K562 (cell line): ENCODE results near the gene PGAM4. TPM values are rescaled to one million over a fixed set of nuclear protein-coding genes. Genes with fewer than 3 reads are reported as not detected.

ENCODE experiments used
- ATAC-seq: fragments of 200-7000 bp; cut with Tn5 transposase; 3 replicates; pipeline ENCODE4 v1.9.1; 2020; ENCODE audit warnings: moderate library complexity
- BruUV-seq: library from RNA; stranded (reverse); fragments of 400-500 nt; replicated peaks from 2 replicates; lab custom pipeline; 2021; lab: Mats Ljungman, UMichigan
- CTCF ChIA-PET: fragments of 300-600 bp; formaldehyde crosslinking; extraction: SDS; loops from one replicate; lab custom pipeline; 2021; ENCODE audit warnings: low intra/inter-chr PET ratio; lab: Yijun Ruan, JAX
- POLR2A ChIA-PET: fragments of 300-600, 350-650 bp; sonication (Branson Sonifier 250); formaldehyde crosslinking; extraction: SDS; loops from one replicate; lab custom pipeline; 2021; ENCODE audit warnings: antibody characterized with exemption, inconsistent platforms; lab: Yijun Ruan, JAX
- DNase-seq, 4 experiments: peaks; one replicate each; pipeline versions ENCODE4 v3.0.0 to v3.0.0-alpha.2; 2011 to 2018; ENCODE audit warnings: low spot score in 3 of 4, mixed read lengths in 3 of 4; ENCODE audit errors: extremely low read depth in 1 of 4
- FAIRE-seq: peaks from 2 replicates; lab custom pipeline; 2011; peaks lifted over from hg19 to GRCh38; lab: Jason Lieb, UNC
- H2AFZ ChIP-seq: 2 replicates; pipeline ENCODE4 v1.6.0; 2011; ENCODE audit warnings: low read depth, low read length, control low read depth, inconsistent platforms
- H3K27ac ChIP-seq: fragments of 200-600 bp; 3 replicates; pipeline ENCODE4 v1.8.0; 2011; ENCODE audit warnings: low read depth, mild to moderate bottlenecking, control low read depth, inconsistent platforms, low read length, moderate library complexity, mixed read lengths; ENCODE audit errors: extremely low read depth
- H3K27me3 ChIP-seq, 2 experiments: fragments of 300-600 bp in 1 of 2; 2 replicates in 1 of 2; 3 replicates in 1 of 2; pipeline versions ENCODE4 v1.6.0 to v1.8.0; 2011; ENCODE audit warnings: inconsistent platforms in 2 of 2, low read length in 2 of 2, mild to moderate bottlenecking in 1 of 2, mixed read lengths in 1 of 2, moderate library complexity in 1 of 2; ENCODE audit not compliant: control insufficient read depth in 2 of 2, insufficient read depth in 2 of 2
- H3K36me3 ChIP-seq: fragments of 300-600 bp; 3 replicates; pipeline ENCODE4 v1.8.0; 2011; ENCODE audit warnings: mild to moderate bottlenecking, low read length, inconsistent platforms; ENCODE audit not compliant: control insufficient read depth, insufficient read depth
- H3K4me1 ChIP-seq, 2 experiments: fragments of 200-600 bp in 1 of 2; replicated peaks in 1 of 2; 2 replicates in 1 of 2; 3 replicates in 1 of 2; pipeline versions ENCODE4 v1.5.1 to v1.8.0; 2011; ENCODE audit warnings: inconsistent platforms in 2 of 2, low read length in 2 of 2, mild to moderate bottlenecking in 1 of 2, mixed read lengths in 1 of 2, moderate library complexity in 1 of 2; ENCODE audit not compliant: control insufficient read depth in 2 of 2, insufficient read depth in 2 of 2
- H3K4me2 ChIP-seq: 2 replicates; pipeline ENCODE4 v1.6.1; 2011; ENCODE audit warnings: low read length, control low read depth, inconsistent platforms, mixed read lengths; ENCODE audit not compliant: insufficient read depth
- H3K4me3 ChIP-seq: fragments of 200-600 bp; sonication (generic), shearing (Covaris generic); 2 replicates; pipeline ENCODE4 v1.5.1; 2016; ENCODE audit warnings: control low read depth, inconsistent platforms
- H3K79me2 ChIP-seq: fragments of 200-600 bp; 3 replicates; pipeline ENCODE4 v1.8.0; 2011; ENCODE audit warnings: low read length, inconsistent platforms; ENCODE audit not compliant: control insufficient read depth, insufficient read depth
- H3K9ac ChIP-seq, 2 experiments: 2 replicates each; pipeline versions ENCODE4 v1.6.0 to v1.6.1; 2011; ENCODE audit warnings: low read depth in 2 of 2, low read length in 2 of 2, control low read depth in 1 of 2, inconsistent platforms in 1 of 2, mild to moderate bottlenecking in 1 of 2, mixed read lengths in 1 of 2; ENCODE audit not compliant: insufficient read depth in 1 of 2
- H3K9me1 ChIP-seq: one replicate; pipeline ENCODE4 v1.6.0; 2011; ENCODE audit warnings: inconsistent platforms, mild to moderate bottlenecking, low read length, moderate library complexity; ENCODE audit not compliant: control insufficient read depth, insufficient read depth
- H3K9me3 ChIP-seq: replicated peaks from 2 replicates; pipeline ENCODE4 v1.5.1; 2011; ENCODE audit warnings: low read depth, low read length, inconsistent platforms; ENCODE audit not compliant: control insufficient read depth, insufficient read depth
- H4K20me1 ChIP-seq: replicated peaks from 2 replicates; pipeline ENCODE4 v1.6.1; 2011; ENCODE audit warnings: low read length, inconsistent platforms, mixed read lengths; ENCODE audit not compliant: control insufficient read depth, insufficient read depth
- CBX1 ChIP-seq: sonication (generic); IDR thresholded peaks from 2 replicates; pipeline ENCODE4 v1.6.1; 2016; ENCODE audit warnings: antibody characterized with exemption, low read depth, mild to moderate bottlenecking
- HMGXB4 ChIP-seq: sonication (generic); formaldehyde crosslinking; IDR thresholded peaks from 2 replicates; pipeline ENCODE4 v1.8.1; 2023; ENCODE audit warnings: mild to moderate bottlenecking, missing genetic modification reagents
- SMARCA5 ChIP-seq: fragments of 450-650 bp; IDR thresholded peaks from 2 replicates; pipeline ENCODE4 v1.6.1; 2016
- TAF7 ChIP-seq: fragments of 450-650 bp; IDR thresholded peaks from 2 replicates; pipeline ENCODE4 v1.6.1; 2016; ENCODE audit warnings: missing genetic modification characterization, missing compliant biosample characterization
- THRB ChIP-seq: fragments of 450-650 bp; formaldehyde crosslinking; conservative IDR thresholded peaks from 2 replicates; pipeline ENCODE4 v1.4.0; 2022; ENCODE audit warnings: mild to moderate bottlenecking, missing genetic modification characterization
- ZNF444 ChIP-seq: fragments of 250-450 bp; sonication (Bioruptor Pico); IDR thresholded peaks from 2 replicates; pipeline ENCODE4 v1.4.0; 2020; ENCODE audit warnings: mild to moderate bottlenecking, moderate library complexity
- in situ Hi-C: fragments of 300-500 bp; cut with MboI; formaldehyde crosslinking; loops from 4 replicates; pipeline ENCODE4 v1.15.0; 2018; ENCODE audit warnings: inconsistent platforms, mixed read lengths
- intact Hi-C: fragments of 100-400 bp; cut with micrococcal nuclease; formaldehyde crosslinking; loops from 2 replicates; pipeline ENCODE4 v1.14.2; 2022
- polyA plus RNA-seq, 8 experiments: library from polyadenylated mRNA; depleted of rRNA in 4 of 8; stranded (reverse) in 5 of 8; unstranded in 3 of 8; fragments of >200 nt; fragmentation: Nextera tagmentation in 2 of 8; fragmentation: Illumina TruSeq in 1 of 8; extraction: Ambion mirVana in 2 of 8; extraction: Trizol in 1 of 8; gene quantifications; 2 replicates each; pipeline versions ENCODE4 v1.2.1 to v1.2.3, GENCODE V29; 2011 to 2014; ENCODE audit warnings: inconsistent platforms in 1 of 8, missing spikeins in 1 of 8
- total RNA-seq, 7 experiments: library from RNA; depleted of rRNA in 6 of 7; stranded (reverse); fragments of >200 nt in 6 of 7; fragmentation: Illumina TruSeq in 2 of 7; extraction: Trizol in 2 of 7; gene quantifications; 2 replicates each; pipeline versions ENCODE4 v1.2.1 to v1.2.3, GENCODE V29; 2011 to 2021; ENCODE audit warnings: low replicate concordance in 1 of 7

PGAM4 gene
- total and polyA plus RNA-seq, 9 of the 15 experiments (the other 6 are each of a cell fraction or from before 2014, with no cell fraction given), result 0.55 to 0.75 TPM; not detected in 7

GRCh38 chrX:77977095-77977494, 7.7 kb upstream of the PGAM4 start:
- H3K4me2 ChIP-seq, result no peak overlapping the region
- no peaks in the 10 kb centered on the region for H3K9me3 ChIP-seq
- FAIRE-seq, result no peak
- no peak for DNase-seq
- H3K27ac ChIP-seq, result no peak overlapping the region
- H2AFZ ChIP-seq, result no peak overlapping the region
- TF ChIP-seq SMARCA5 (no peak), THRB (CRISPR knock-in tag) (no peak), CBX1 (no peak), ZNF444 (CRISPR knock-in tag) (no peak), TAF7 (tag) (no peak), HMGXB4 (CRISPR knock-in tag) (no peak)
- TF ChIP-seq, all 486 proteins: peak for 0
- POLR2A ChIA-PET, result no interaction called here
- ATAC-seq, result no peak
- Histone ChIP-seq H4K20me1 (no peaks in the 10 kb centered on the region), H3K36me3 (peaks cover 2% of the 10 kb centered on the region; the same call in 1 of the 3 replicates), H3K79me2 (no peaks in the 10 kb centered on the region; the same call in 2 of the 3 replicates), H3K9me1 (no peaks in the 10 kb centered on the region), H3K9ac (no peak overlapping the region), H3K4me3 (no peak overlapping the region), H3K27me3 (no peaks in the 10 kb centered on the region), H3K4me1 (no peaks in the 10 kb centered on the region)
- intact Hi-C loops, result no loop called here
- in situ Hi-C loops, result no loop called here
- CTCF ChIA-PET, result no interaction called here
- no TSS peak for BruUV-seq
